IMR-90 (cell line): ENCODE results near the gene TOMM20. TPM values are rescaled to one million over a fixed set of nuclear protein-coding genes. Genes with fewer than 3 reads are reported as not detected.
A peak's percentile ranks its signal among the peaks of the same experiment; 100 is the strongest.

Source experiments
- ATAC-seq: fragments of 200-7000 bp; cut with Tn5 transposase; 2 replicates; pipeline ENCODE4 v1.9.1; 2020; ENCODE audit warnings: low read depth, mild to moderate bottlenecking, moderate library complexity
- BruUV-seq: library from RNA; stranded (reverse); fragments of 400-500 nt; replicated peaks from 2 replicates; lab custom pipeline; 2021; lab: Mats Ljungman, UMichigan
- CTCF ChIA-PET: fragments of 300-600 bp; formaldehyde crosslinking; extraction: SDS; loops from one replicate; lab custom pipeline; 2021; ENCODE audit warnings: antibody characterized with exemption; lab: Yijun Ruan, JAX
- POLR2A ChIA-PET: fragments of 300-600 bp; sonication (Branson Sonifier 250); formaldehyde crosslinking; loops from one replicate; lab custom pipeline; 2022; ENCODE audit warnings: antibody characterized with exemption; ENCODE audit not compliant: unreplicated experiment; lab: Charles Lee
- DNase-seq: peaks from one replicate; pipeline ENCODE4 v3.0.0; 2013
- H2AFZ ChIP-seq: replicated peaks from 2 replicates; pipeline ENCODE3; 2013; ENCODE audit warnings: low read length, mild to moderate bottlenecking; ENCODE audit not compliant: poor library complexity
- H2AK5ac ChIP-seq: 2 replicates; pipeline ENCODE4 v1.6.1; 2013; ENCODE audit warnings: low read depth, low read length, inconsistent platforms
- H2AK9ac ChIP-seq: replicated peaks from 2 replicates; pipeline ENCODE3; 2013; ENCODE audit warnings: mild to moderate bottlenecking, low read depth, low read length, moderate library complexity; ENCODE audit not compliant: poor library complexity
- H2BK120ac ChIP-seq: 2 replicates; pipeline ENCODE4 v1.6.1; 2013; ENCODE audit warnings: low read depth, low read length, inconsistent platforms
- H2BK15ac ChIP-seq: 3 replicates; pipeline ENCODE4 v1.6.1; 2013; ENCODE audit warnings: low read depth, low read length, inconsistent platforms
- H2BK20ac ChIP-seq: 2 replicates; pipeline ENCODE4 v1.6.1; 2013; ENCODE audit warnings: low read depth, mild to moderate bottlenecking, inconsistent platforms, low read length, moderate library complexity
- H2BK5ac ChIP-seq: 2 replicates; pipeline ENCODE4 v1.6.1; 2013; ENCODE audit warnings: mild to moderate bottlenecking, low read depth, low read length, inconsistent platforms; ENCODE audit not compliant: poor library complexity, severe bottlenecking
- H3K14ac ChIP-seq: replicated peaks from 2 replicates; pipeline ENCODE4 v1.6.1; 2013; ENCODE audit warnings: low read depth, low read length, inconsistent platforms
- H3K18ac ChIP-seq: 2 replicates; pipeline ENCODE4 v1.6.1; 2013; ENCODE audit warnings: low read depth, low read length, control low read depth
- H3K23ac ChIP-seq: 2 replicates; pipeline ENCODE4 v1.6.1; 2013; ENCODE audit warnings: low read depth, low read length, inconsistent platforms
- H3K27ac ChIP-seq: 2 replicates; pipeline ENCODE4 v1.5.1; 2013; ENCODE audit warnings: mild to moderate bottlenecking, control low read depth, low read length; ENCODE audit not compliant: insufficient read depth
- H3K27me3 ChIP-seq: 2 replicates; pipeline ENCODE4 v1.6.1; 2013; ENCODE audit warnings: low read length; ENCODE audit not compliant: control insufficient read depth, insufficient read depth
- H3K36me3 ChIP-seq: 2 replicates; pipeline ENCODE4 v1.6.1; 2013; ENCODE audit warnings: low read length, mixed read lengths; ENCODE audit not compliant: control insufficient read depth, insufficient read depth
- H3K4ac ChIP-seq: 2 replicates; pipeline ENCODE4 v1.6.1; 2013; ENCODE audit warnings: low read depth, low read length, inconsistent platforms
- H3K4me1 ChIP-seq: 2 replicates; pipeline ENCODE4 v1.6.1; 2013; ENCODE audit warnings: low read length, mixed read lengths; ENCODE audit not compliant: control insufficient read depth, insufficient read depth
- H3K4me2 ChIP-seq: 2 replicates; pipeline ENCODE4 v1.6.1; 2013; ENCODE audit warnings: low read depth, mild to moderate bottlenecking, control low read depth, low read length, moderate library complexity
- H3K4me3 ChIP-seq: 2 replicates; pipeline ENCODE4 v1.5.1; 2013; ENCODE audit warnings: low read depth, mild to moderate bottlenecking, control low read depth, low read length, moderate library complexity; ENCODE audit not compliant: insufficient read depth
- H3K56ac ChIP-seq: 2 replicates; pipeline ENCODE4 v1.6.1; 2013; ENCODE audit warnings: low read length, inconsistent platforms; ENCODE audit not compliant: insufficient read depth; ENCODE audit errors: extremely low read depth
- H3K79me1 ChIP-seq, 2 experiments: 2 replicates each; pipeline ENCODE4 v1.6.1; 2013; ENCODE audit warnings: low read length in 2 of 2, inconsistent platforms in 1 of 2, low read depth in 1 of 2
- H3K9ac ChIP-seq: 2 replicates; pipeline ENCODE4 v1.6.1; 2013; ENCODE audit warnings: low read depth, low read length, control low read depth
- H3K9me1 ChIP-seq: 2 replicates; pipeline ENCODE4 v1.6.1; 2013; ENCODE audit warnings: low read length, inconsistent platforms; ENCODE audit not compliant: insufficient read depth
- H3K9me3 ChIP-seq: 2 replicates; pipeline ENCODE4 v1.6.1; 2013; ENCODE audit warnings: low read length; ENCODE audit not compliant: control insufficient read depth, insufficient read depth
- H4K20me1 ChIP-seq: 2 replicates; pipeline ENCODE4 v1.6.1; 2013; ENCODE audit warnings: low read length, inconsistent platforms; ENCODE audit not compliant: insufficient read depth
- H4K5ac ChIP-seq: 2 replicates; pipeline ENCODE4 v1.6.1; 2013; ENCODE audit warnings: mild to moderate bottlenecking, low read depth, low read length, control low read depth
- H4K8ac ChIP-seq, 2 experiments: 2 replicates each; pipeline ENCODE4 v1.6.1; 2013; ENCODE audit warnings: low read depth in 2 of 2, low read length in 2 of 2, control low read depth in 1 of 2, inconsistent platforms in 1 of 2
- H4K91ac ChIP-seq: 2 replicates; pipeline ENCODE4 v1.6.1; 2013; ENCODE audit warnings: low read depth, low read length, inconsistent platforms; ENCODE audit not compliant: insufficient read depth
- MAFK ChIP-seq: IDR thresholded peaks from 2 replicates; pipeline ENCODE4 v1.6.1; 2012; ENCODE audit warnings: low read depth, low read length, improper control_type of control experiment
- MXI1 ChIP-seq: IDR thresholded peaks from 2 replicates; pipeline ENCODE4 v1.6.1; 2012; ENCODE audit warnings: low read depth, mild to moderate bottlenecking, low read length, moderate library complexity, borderline replicate concordance
- dilution Hi-C: fragments of 300-500 bp; cut with HindIII; formaldehyde crosslinking; loops from one replicate; pipeline ENCODE4 v1.14.3; 2018; ENCODE audit warnings: low sequenced_read_pairs; ENCODE audit not compliant: unreplicated experiment
- in situ Hi-C: fragments of 300-500 bp; cut with MboI; formaldehyde crosslinking; loops from 3 replicates; pipeline ENCODE4 v1.14.3; 2019; ENCODE audit warnings: low sequenced_read_pairs, inconsistent platforms, mixed read lengths
- intact Hi-C: fragments of 100-400 bp; cut with micrococcal nuclease; formaldehyde crosslinking; loops from 2 replicates; pipeline ENCODE4 v1.10.0; 2022
- polyA plus RNA-seq, 3 experiments: library from polyadenylated mRNA; depleted of rRNA; stranded (reverse); fragments of >200 nt; gene quantifications; 2 replicates each; pipeline ENCODE4 v1.2.3, GENCODE V29; 2012; ENCODE audit warnings: low replicate concordance in 1 of 3
- total RNA-seq: library from RNA; depleted of rRNA; stranded (reverse); fragments of >200 nt; gene quantifications from 2 replicates; pipeline ENCODE4 v1.2.3, GENCODE V29; 2012

TOMM20 gene
- total and polyA plus RNA-seq, 2 of the 4 experiments (the other 2 are of a cell fraction), result 75.3 to 84.4 TPM

- Histone ChIP-seq H3K4me2 (no peak overlapping the region), H2AFZ (no peak overlapping the region), H3K4ac (no peak overlapping the region), H3K4me3 (no peak overlapping the region), H4K91ac (no peak overlapping the region), H3K23ac (no peak overlapping the region), H3K9me3 (no peaks in the 10 kb centered on the region), H3K18ac (no peak overlapping the region), H3K14ac (no peak overlapping the region), H2BK15ac (no peak overlapping the region), H2BK20ac (no peak overlapping the region), H4K20me1 (no peaks in the 10 kb centered on the region), H3K4me1 (no peaks in the 10 kb centered on the region), H4K8ac (no peak overlapping the region), H2AK9ac (no peak overlapping the region), H3K56ac (no peak overlapping the region), H2BK5ac (no peak overlapping the region), H2AK5ac (no peak overlapping the region), H3K9ac (no peak overlapping the region), H3K36me3 (peaks cover 39% of the 10 kb centered on the region), H2BK120ac (no peak overlapping the region), H3K27me3 (no peaks in the 10 kb centered on the region), H3K79me1 (peaks cover 30 to 34% of the 10 kb centered on the region in 2 experiments), H3K27ac (no peak overlapping the region), H3K9me1 (peaks cover 5% of the 10 kb centered on the region; the same call in 1 of the 2 replicates), H4K5ac (no peak overlapping the region)
- TF ChIP-seq MXI1 (no peak), MAFK (peak; percentile 80)
- in situ Hi-C loops, result no loop called here
- no peak for DNase-seq
- dilution Hi-C loops, result no loop called here
- BruUV-seq, result no TSS peak
- ChIA-PET POLR2A (no interaction called here), CTCF (interaction anchor here (0.6 kb wide), 2 partner anchors 32 to 736 kb away, joined by 5 to 9 read pairs; no protein-coding TSS in a partner anchor)
- intact Hi-C loops, result no loop called here
- ATAC-seq, result no peak
Measured at GRCh38 chr1:235152235-235152634, 23.6 kb upstream of the TOMM20 start.
